H1 (cell line): ENCODE measurements around the gene CD3D. TPM values are rescaled to one million over a fixed set of nuclear protein-coding genes. Genes with fewer than 3 reads are reported as not detected.

Experiments used
- BACH1 ChIP-seq: IDR thresholded peaks from 2 replicates; pipeline ENCODE4 v1.6.1; 2012; ENCODE audit warnings: low read length, improper control_type of control experiment
- BRCA1 ChIP-seq: IDR thresholded peaks from 2 replicates; pipeline ENCODE4 v1.6.1; 2012; ENCODE audit warnings: low read depth, low read length, improper control_type of control experiment
- CBX5 ChIP-seq: fragments of 300-800, 300-1000 bp; sonication (generic); IDR thresholded peaks from 2 replicates; pipeline ENCODE4 v1.7.1; 2016; ENCODE audit warnings: antibody characterized with exemption, low read length, low read depth
- CEBPB ChIP-seq: IDR thresholded peaks from 2 replicates; pipeline ENCODE4 v1.6.1; 2012; ENCODE audit warnings: low read depth, low read length
- EGR1 ChIP-seq: IDR thresholded peaks from 2 replicates; pipeline ENCODE4 v1.6.1; 2011; ENCODE audit warnings: low read depth, low read length, borderline replicate concordance
- GABPA ChIP-seq: IDR thresholded peaks from 2 replicates; pipeline ENCODE4 v1.6.1; 2011; ENCODE audit warnings: mild to moderate bottlenecking, low read length, moderate library complexity, borderline replicate concordance; ENCODE audit not compliant: insufficient read depth
- GTF2F1 ChIP-seq: IDR thresholded peaks from 2 replicates; pipeline ENCODE4 v1.6.1; 2012; ENCODE audit warnings: low read depth, low read length, improper control_type of control experiment, borderline replicate concordance
- JUND ChIP-seq: IDR thresholded peaks from 2 replicates; pipeline ENCODE4 v1.6.1; 2011; ENCODE audit warnings: mild to moderate bottlenecking, improper control_type of control experiment, low read length
- KDM1A ChIP-seq: fragments of 200-600, 300-600 bp; sonication (generic); IDR thresholded peaks from 2 replicates; pipeline ENCODE4 v1.7.1; 2016; ENCODE audit warnings: mild to moderate bottlenecking, low read length, borderline replicate concordance
- KDM4A ChIP-seq: IDR thresholded peaks from one replicate; pipeline ENCODE4 v1.7.1; 2012; ENCODE audit warnings: low read depth, mild to moderate bottlenecking, moderate library complexity, low read length, inconsistent platforms; ENCODE audit not compliant: severe bottlenecking
- KDM5A ChIP-seq: fragments of 200-600 bp; IDR thresholded peaks from 2 replicates; pipeline ENCODE4 v1.7.1; 2012; ENCODE audit warnings: mild to moderate bottlenecking, low read length, inconsistent platforms, mixed read lengths
- NRF1 ChIP-seq: IDR thresholded peaks from 2 replicates; pipeline ENCODE4 v1.6.1; 2011; ENCODE audit warnings: mild to moderate bottlenecking, low read depth, low read length, improper control_type of control experiment
- PHF8 ChIP-seq: fragments of 200-600 bp; sonication (generic); conservative IDR thresholded peaks from 2 replicates; pipeline ENCODE4 v1.7.1; 2012; ENCODE audit warnings: low read depth, mild to moderate bottlenecking, inconsistent platforms, low read length, moderate library complexity
- POLR2AphosphoS5 ChIP-seq: IDR thresholded peaks from 2 replicates; pipeline ENCODE4 v1.6.1; 2011; ENCODE audit warnings: low read depth, low read length
- SAP30 ChIP-seq: fragments of 300-600 bp; sonication (generic); IDR thresholded peaks from 2 replicates; pipeline ENCODE4 v1.7.1; 2012; ENCODE audit warnings: low read length, moderate library complexity, mild to moderate bottlenecking, inconsistent platforms; ENCODE audit not compliant: insufficient read depth, insufficient replicate concordance
- SP1 ChIP-seq: IDR thresholded peaks from 2 replicates; pipeline ENCODE4 v1.6.1; 2011; ENCODE audit warnings: low read depth, low read length
- SP4 ChIP-seq: IDR thresholded peaks from 2 replicates; pipeline ENCODE4 v1.6.1; 2012; ENCODE audit warnings: low read length, inconsistent platforms
- SUZ12 ChIP-seq: fragments of 200-600 bp; sonication (generic); IDR thresholded peaks from 2 replicates; pipeline ENCODE4 v1.6.1; 2012; ENCODE audit warnings: mild to moderate bottlenecking, inconsistent platforms, low read length, moderate library complexity, mixed read lengths
- TBP ChIP-seq: IDR thresholded peaks from 2 replicates; pipeline ENCODE4 v1.6.1; 2011; ENCODE audit warnings: low read depth, low read length, improper control_type of control experiment
- polyA plus RNA-seq, 7 experiments: library from polyadenylated mRNA; depleted of rRNA in 3 of 7; stranded (reverse) in 5 of 7; unstranded in 2 of 7; fragments of >200 nt in 5 of 7; fragments of 200-250 nt in 2 of 7; gene quantifications; 1 replicate in 5 of 7; 2 replicates in 1 of 7; 4 replicates in 1 of 7; pipeline versions ENCODE4 v1.2.1 to v1.2.3, GENCODE V29; 2011 to 2013; ENCODE audit warnings: missing spikeins in 2 of 7, mixed read lengths in 2 of 7
- total RNA-seq: library from RNA; stranded (reverse); fragmentation: NEBNext Ultra II Directional; extraction: Animal tissue kit (Norgen Biotek cat#: 25700); gene quantifications from 2 replicates; pipeline ENCODE4 v1.2.1, GENCODE V29; 2021
- TF ChIP-seq, protein P1 (sequence below): IDR thresholded peaks from 2 replicates; pipeline ENCODE4 v1.6.1; 2012; ENCODE audit warnings: inconsistent platforms
- TF ChIP-seq, protein P2 (sequence below), 3 experiments: IDR thresholded peaks; 1 replicate in 2 of 3; 2 replicates in 1 of 3; pipeline versions ENCODE4 v1.5.1 to v1.6.1; 2011; ENCODE audit warnings: low read length in 3 of 3, mild to moderate bottlenecking in 3 of 3, inconsistent platforms in 2 of 3, low read depth in 1 of 3, moderate library complexity in 1 of 3; ENCODE audit not compliant: insufficient read depth in 1 of 3; ENCODE audit errors: control extremely low read depth in 1 of 3
- TF ChIP-seq, protein P3 (sequence below): IDR thresholded peaks from 2 replicates; pipeline ENCODE4 v1.6.1; 2011; ENCODE audit warnings: low read depth, mild to moderate bottlenecking, low read length; ENCODE audit not compliant: insufficient read depth

Gene CD3D
- total and polyA plus RNA-seq, 2 of the 8 experiments (the other 6 are each of a cell fraction or from before 2014, with no cell fraction given) = not detected

DNA sequence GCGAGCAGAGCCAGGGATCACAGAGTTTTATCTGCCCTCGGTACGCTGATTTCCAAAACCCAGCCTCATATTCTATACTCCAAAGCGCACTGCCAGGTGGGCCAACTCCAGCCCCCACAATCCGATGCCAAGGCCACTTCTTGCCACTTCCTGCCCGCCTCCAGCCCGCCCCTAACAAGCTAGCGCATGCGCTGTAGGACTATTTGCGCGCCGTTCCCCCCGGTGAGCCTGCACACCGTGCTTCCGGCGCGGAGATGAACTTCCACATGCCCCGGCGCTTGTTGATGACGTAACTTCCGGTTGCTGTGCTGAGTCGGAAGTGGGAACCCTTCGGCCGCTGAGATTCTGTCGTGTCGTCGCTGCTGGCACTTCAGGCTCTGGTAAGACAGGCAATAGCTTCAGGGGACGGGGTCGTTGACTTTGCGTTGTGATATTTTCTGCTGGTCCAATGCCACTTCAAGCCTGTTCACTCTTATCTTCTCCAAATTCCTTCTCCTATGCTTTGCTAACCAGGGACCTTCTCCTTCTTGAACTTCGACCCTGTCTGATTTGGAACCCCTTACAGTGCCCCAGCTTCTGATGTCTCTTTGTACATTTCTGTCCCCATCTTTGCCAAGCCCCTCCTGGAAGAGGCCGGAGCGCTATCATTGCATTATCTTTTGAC, 16.9 kb upstream of the CD3D start, which contains the start of gene UBE4A (continued):
- TF ChIP-seq SUZ12 (no peak), KDM4A (peak; percentile 96), SAP30 (peak; percentile 32), JUND (peak; percentile 73; the same call in 1 of the 2 replicates), NRF1 (peak; percentile 71), SP1 (peak; percentile 39; the same call in 1 of the 2 replicates), KDM5A (peak; percentile 67), BACH1 (no peak), GTF2F1 (no peak), SP4 (no peak), POLR2AphosphoS5 (peak; percentile 90), CEBPB (peak; percentile 44; the same call in 1 of the 2 replicates), EGR1 (0 out of 2 replicates have a peak, but pooled peaks have one; percentile 23), PHF8 (peak; percentile 73), CBX5 (no peak), GABPA (peak; percentile 98), BRCA1 (no peak), TBP (peak; percentile 77), KDM1A (peak; percentile 52; the same call in 1 of the 2 replicates)
- TF ChIP-seq, protein P1, sequence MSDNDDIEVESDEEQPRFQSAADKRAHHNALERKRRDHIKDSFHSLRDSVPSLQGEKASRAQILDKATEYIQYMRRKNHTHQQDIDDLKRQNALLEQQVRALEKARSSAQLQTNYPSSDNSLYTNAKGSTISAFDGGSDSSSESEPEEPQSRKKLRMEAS = peak; percentile 87
- TF ChIP-seq, protein P2, sequence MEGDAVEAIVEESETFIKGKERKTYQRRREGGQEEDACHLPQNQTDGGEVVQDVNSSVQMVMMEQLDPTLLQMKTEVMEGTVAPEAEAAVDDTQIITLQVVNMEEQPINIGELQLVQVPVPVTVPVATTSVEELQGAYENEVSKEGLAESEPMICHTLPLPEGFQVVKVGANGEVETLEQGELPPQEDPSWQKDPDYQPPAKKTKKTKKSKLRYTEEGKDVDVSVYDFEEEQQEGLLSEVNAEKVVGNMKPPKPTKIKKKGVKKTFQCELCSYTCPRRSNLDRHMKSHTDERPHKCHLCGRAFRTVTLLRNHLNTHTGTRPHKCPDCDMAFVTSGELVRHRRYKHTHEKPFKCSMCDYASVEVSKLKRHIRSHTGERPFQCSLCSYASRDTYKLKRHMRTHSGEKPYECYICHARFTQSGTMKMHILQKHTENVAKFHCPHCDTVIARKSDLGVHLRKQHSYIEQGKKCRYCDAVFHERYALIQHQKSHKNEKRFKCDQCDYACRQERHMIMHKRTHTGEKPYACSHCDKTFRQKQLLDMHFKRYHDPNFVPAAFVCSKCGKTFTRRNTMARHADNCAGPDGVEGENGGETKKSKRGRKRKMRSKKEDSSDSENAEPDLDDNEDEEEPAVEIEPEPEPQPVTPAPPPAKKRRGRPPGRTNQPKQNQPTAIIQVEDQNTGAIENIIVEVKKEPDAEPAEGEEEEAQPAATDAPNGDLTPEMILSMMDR (IDR thresholded peaks at IDR 0.05; ENCODE audit: control extremely low read depth in 1 of 3, insufficient read depth in 1 of 3, low read depth in 1 of 3, low read length in 3 of 3) = 0 out of 4 replicates have a peak, but pooled peaks of 1 of the 3 experiments have one; percentile 1
- TF ChIP-seq, protein P3, sequence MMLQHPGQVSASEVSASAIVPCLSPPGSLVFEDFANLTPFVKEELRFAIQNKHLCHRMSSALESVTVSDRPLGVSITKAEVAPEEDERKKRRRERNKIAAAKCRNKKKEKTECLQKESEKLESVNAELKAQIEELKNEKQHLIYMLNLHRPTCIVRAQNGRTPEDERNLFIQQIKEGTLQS = peak; percentile 92
